ENCODE results near the gene ZNF497. TPM values are rescaled to one million over a fixed set of nuclear protein-coding genes. Genes with fewer than 3 reads are reported as not detected.

ZNF497 gene
- total and polyA plus RNA-seq, 9 of the 15 experiments (the other 6 are each of a cell fraction or from before 2014, with no cell fraction given): 0.06 to 0.98 (median 0.44) TPM; not detected in 1

DNA sequence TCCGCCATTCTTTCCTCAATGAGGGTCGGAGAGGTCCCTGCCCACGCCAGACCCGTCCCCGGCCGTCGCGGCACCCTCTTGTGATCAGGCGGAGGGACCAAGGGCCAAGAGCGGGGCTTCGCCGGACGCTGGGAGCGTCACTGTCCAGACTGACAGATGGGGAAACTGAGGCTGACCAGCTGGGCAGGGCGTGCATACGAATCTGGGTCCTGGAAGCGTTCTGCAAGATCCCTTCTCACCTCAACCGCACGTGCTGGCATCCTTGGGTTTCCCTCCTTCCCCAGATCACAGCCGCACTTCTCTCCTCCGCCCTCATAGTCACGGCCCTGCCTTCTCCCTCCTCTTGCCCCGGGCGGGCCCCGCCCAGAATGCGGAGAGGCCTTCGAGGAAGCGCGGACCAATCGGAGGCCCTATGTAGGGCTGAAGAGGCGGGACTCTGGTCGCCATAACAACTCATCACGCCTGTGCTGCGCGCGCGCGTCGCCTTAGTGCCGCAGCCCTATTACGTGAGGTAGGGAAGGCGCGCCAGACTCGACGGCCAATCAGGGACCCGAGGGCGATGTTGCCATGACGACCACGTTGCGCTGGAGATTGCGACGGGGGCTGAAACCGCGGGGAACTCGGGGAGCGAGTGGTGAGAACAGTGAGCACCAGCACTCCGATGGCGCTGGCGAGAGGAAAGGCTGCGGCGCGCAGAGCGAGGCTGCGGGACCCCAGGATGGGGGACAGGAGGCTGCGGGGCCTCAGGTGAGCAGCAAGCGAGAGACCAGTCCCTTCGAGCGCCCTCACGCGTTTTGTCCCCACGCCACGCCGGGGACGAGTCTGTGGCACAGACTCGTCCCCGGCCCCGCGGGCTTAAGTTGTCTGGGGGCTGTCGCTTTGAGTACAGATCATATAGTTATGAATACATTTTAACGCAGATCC is 38.6 kb upstream of the ZNF497 start (continued):
- TF ChIP-seq SIN3A (IDR thresholded peaks at IDR 0.05; ENCODE audit: borderline replicate concordance in 2 of 2, control insufficient read depth in 1 of 2, low read depth in 2 of 2, low read length in 2 of 2): peak in 1 of 2 experiments; percentile 50; a peak in 1 of 4 replicates
- no peak for TF ChIP-seq SMAD3 (CRISPR knock-in tag; conservative IDR thresholded peaks at IDR 0.05)
- TF ChIP-seq NUFIP1 (IDR thresholded peaks at IDR 0.05; ENCODE audit: partially characterized antibody): no peak
- TF ChIP-seq, protein P1, sequence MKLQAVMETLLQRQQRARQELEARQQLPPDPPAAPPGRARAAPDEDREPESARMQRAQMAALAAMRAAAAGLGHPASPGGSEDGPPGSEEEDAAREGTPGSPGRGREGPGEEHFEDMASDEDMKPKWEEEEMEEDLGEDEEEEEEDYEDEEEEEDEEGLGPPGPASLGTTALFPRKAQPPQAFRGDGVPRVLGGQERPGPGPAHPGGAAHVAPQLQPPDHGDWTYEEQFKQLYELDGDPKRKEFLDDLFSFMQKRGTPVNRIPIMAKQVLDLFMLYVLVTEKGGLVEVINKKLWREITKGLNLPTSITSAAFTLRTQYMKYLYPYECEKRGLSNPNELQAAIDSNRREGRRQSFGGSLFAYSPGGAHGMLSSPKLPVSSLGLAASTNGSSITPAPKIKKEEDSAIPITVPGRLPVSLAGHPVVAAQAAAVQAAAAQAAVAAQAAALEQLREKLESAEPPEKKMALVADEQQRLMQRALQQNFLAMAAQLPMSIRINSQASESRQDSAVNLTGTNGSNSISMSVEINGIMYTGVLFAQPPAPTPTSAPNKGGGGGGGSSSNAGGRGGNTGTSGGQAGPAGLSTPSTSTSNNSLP (IDR thresholded peaks at IDR 0.05; ENCODE audit: borderline replicate concordance, low read depth, low read length): no peak
- TF ChIP-seq, protein P2, sequence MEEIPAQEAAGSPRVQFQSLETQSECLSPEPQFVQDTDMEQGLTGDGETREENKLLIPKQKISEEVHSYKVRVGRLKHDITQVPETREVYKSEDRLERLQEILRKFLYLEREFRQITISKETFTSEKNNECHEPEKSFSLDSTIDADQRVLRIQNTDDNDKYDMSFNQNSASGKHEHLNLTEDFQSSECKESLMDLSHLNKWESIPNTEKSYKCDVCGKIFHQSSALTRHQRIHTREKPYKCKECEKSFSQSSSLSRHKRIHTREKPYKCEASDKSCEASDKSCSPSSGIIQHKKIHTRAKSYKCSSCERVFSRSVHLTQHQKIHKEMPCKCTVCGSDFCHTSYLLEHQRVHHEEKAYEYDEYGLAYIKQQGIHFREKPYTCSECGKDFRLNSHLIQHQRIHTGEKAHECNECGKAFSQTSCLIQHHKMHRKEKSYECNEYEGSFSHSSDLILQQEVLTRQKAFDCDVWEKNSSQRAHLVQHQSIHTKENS (CRISPR knock-in tag; IDR thresholded peaks at IDR 0.05): no peak
- TF ChIP-seq ZBED1 (IDR thresholded peaks at IDR 0.05): no peak
- TF ChIP-seq ZNF253 (CRISPR knock-in tag; conservative IDR thresholded peaks at IDR 0.05): no peak
- no peak for TF ChIP-seq PTRF (tag; IDR thresholded peaks at IDR 0.05)
- TF ChIP-seq ZNF134 (CRISPR knock-in tag; conservative IDR thresholded peaks at IDR 0.05): no peak
- TF ChIP-seq, protein P3, sequence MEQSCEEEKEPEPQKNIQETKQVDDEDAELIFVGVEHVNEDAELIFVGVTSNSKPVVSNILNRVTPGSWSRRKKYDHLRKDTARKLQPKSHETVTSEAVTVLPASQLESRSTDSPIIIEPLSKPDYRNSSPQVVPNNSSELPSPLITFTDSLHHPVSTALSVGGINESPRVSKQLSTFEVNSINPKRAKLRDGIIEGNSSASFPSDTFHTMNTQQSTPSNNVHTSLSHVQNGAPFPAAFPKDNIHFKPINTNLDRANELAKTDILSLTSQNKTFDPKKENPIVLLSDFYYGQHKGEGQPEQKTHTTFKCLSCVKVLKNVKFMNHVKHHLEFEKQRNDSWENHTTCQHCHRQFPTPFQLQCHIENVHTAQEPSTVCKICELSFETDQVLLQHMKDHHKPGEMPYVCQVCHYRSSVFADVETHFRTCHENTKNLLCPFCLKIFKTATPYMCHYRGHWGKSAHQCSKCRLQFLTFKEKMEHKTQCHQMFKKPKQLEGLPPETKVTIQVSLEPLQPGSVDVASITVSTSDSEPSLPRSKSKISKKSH (CRISPR knock-in tag; IDR thresholded peaks at IDR 0.05): no peak
- TF ChIP-seq, protein P4, sequence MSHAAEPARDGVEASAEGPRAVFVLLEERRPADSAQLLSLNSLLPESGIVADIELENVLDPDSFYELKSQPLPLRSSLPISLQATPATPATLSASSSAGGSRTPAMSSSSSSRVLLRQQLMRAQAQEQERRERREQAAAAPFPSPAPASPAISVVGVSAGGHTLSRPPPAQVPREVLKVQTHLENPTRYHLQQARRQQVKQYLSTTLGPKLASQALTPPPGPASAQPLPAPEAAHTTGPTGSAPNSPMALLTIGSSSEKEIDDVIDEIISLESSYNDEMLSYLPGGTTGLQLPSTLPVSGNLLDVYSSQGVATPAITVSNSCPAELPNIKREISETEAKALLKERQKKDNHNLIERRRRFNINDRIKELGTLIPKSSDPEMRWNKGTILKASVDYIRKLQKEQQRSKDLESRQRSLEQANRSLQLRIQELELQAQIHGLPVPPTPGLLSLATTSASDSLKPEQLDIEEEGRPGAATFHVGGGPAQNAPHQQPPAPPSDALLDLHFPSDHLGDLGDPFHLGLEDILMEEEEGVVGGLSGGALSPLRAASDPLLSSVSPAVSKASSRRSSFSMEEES (CRISPR knock-in tag; IDR thresholded peaks at IDR 0.05): no peak
- TF ChIP-seq SAFB2 (IDR thresholded peaks at IDR 0.05; ENCODE audit: borderline replicate concordance, low read depth, low read length, severe bottlenecking): no peak
- TF ChIP-seq, protein P5, sequence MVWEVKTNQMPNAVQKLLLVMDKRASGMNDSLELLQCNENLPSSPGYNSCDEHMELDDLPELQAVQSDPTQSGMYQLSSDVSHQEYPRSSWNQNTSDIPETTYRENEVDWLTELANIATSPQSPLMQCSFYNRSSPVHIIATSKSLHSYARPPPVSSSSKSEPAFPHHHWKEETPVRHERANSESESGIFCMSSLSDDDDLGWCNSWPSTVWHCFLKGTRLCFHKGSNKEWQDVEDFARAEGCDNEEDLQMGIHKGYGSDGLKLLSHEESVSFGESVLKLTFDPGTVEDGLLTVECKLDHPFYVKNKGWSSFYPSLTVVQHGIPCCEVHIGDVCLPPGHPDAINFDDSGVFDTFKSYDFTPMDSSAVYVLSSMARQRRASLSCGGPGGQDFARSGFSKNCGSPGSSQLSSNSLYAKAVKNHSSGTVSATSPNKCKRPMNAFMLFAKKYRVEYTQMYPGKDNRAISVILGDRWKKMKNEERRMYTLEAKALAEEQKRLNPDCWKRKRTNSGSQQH (CRISPR knock-in tag; IDR thresholded peaks at IDR 0.05): no peak
- peak; percentile 15; the same call in 1 of the 2 replicates for TF ChIP-seq E2F3 (CRISPR knock-in tag; IDR thresholded peaks at IDR 0.05)
- TF ChIP-seq ZNF232 (CRISPR knock-in tag; IDR thresholded peaks at IDR 0.05): no peak
- TF ChIP-seq RCOR1 (IDR thresholded peaks at IDR 0.05; ENCODE audit: borderline replicate concordance in 1 of 2, low read depth in 2 of 2, low read length in 2 of 2): peak in 1 of 2 experiments; percentile 29; a peak in 2 of 4 replicates
- TF ChIP-seq GTF2E2 (tag; IDR thresholded peaks at IDR 0.05): peak; percentile 66; the same call in 1 of the 2 replicates
- TF ChIP-seq CBX2 (IDR thresholded peaks at IDR 0.05; ENCODE audit: insufficient read depth, low read length, poor library complexity, severe bottlenecking): no peak

Data from K562 (cell line).